ENCODE measurements around the gene ANKRD12. TPM values are rescaled to one million over a fixed set of nuclear protein-coding genes. Genes with fewer than 3 reads are reported as not detected.

The ANKRD12 gene
- total RNA-seq, 1 donor from 2014 or later, result 53.3 TPM

- Mint-ChIP-seq H3K27ac (no peak overlapping the region), H3K4me3 (ENCODE audit: low read depth) (no peak overlapping the region), H3K27me3 (no peaks in the 10 kb centered on the region), H3K4me1 (ENCODE audit: low read depth) (peaks cover 15% of the 10 kb centered on the region), H3K36me3 (ENCODE audit: insufficient read depth) (no peaks in the 10 kb centered on the region), H3K9me3 (ENCODE audit: low read depth) (no peaks in the 10 kb centered on the region)
- no peak for DNase-seq (ENCODE audit: low spot score, unreplicated experiment)
- no peak for TF ChIP-seq CTCF (IDR thresholded peaks at IDR 0.05; ENCODE audit: unreplicated experiment)
Measured at GRCh38 chr18:9201224-9201623, 64.6 kb downstream of the ANKRD12 start.

- H3K36me3 Mint-ChIP-seq (ENCODE audit: insufficient read depth), result peaks cover 1% of the 10 kb centered on the region
- no peaks in the 10 kb centered on the region for H3K27me3 Mint-ChIP-seq
- no peak overlapping the region for H3K27ac Mint-ChIP-seq
- H3K4me3 Mint-ChIP-seq (ENCODE audit: low read depth), result no peak overlapping the region
- TF ChIP-seq CTCF (IDR thresholded peaks at IDR 0.05; ENCODE audit: unreplicated experiment), result no peak
- H3K9me3 Mint-ChIP-seq (ENCODE audit: low read depth), result no peaks in the 10 kb centered on the region
- peaks cover 15% of the 10 kb centered on the region for H3K4me1 Mint-ChIP-seq (ENCODE audit: low read depth)
- no peak for DNase-seq (ENCODE audit: low spot score, unreplicated experiment)
Measured at GRCh38 chr18:9204659-9205058, 68.1 kb downstream of the ANKRD12 start.

- H3K27me3 Mint-ChIP-seq, result no peaks in the 10 kb centered on the region
- DNase-seq (ENCODE audit: low spot score, unreplicated experiment), result no peak
- H3K9me3 Mint-ChIP-seq (ENCODE audit: low read depth), result no peaks in the 10 kb centered on the region
- no peak overlapping the region for H3K4me3 Mint-ChIP-seq (ENCODE audit: low read depth)
- H3K36me3 Mint-ChIP-seq (ENCODE audit: insufficient read depth), result peaks cover 4% of the 10 kb centered on the region
- H3K27ac Mint-ChIP-seq, result no peak overlapping the region
- H3K4me1 Mint-ChIP-seq (ENCODE audit: low read depth), result peaks cover 3% of the 10 kb centered on the region
- no peak for TF ChIP-seq CTCF (IDR thresholded peaks at IDR 0.05; ENCODE audit: unreplicated experiment)
Measured at GRCh38 chr18:9206421-9206820, 69.8 kb downstream of the ANKRD12 start.

GRCh38 chr18:9209279-9209678, 72.7 kb downstream of the ANKRD12 start:
- DNase-seq (ENCODE audit: low spot score, unreplicated experiment), result no peak
- Mint-ChIP-seq H3K4me1 (ENCODE audit: low read depth) (no peaks in the 10 kb centered on the region), H3K36me3 (ENCODE audit: insufficient read depth) (peaks cover 9% of the 10 kb centered on the region), H3K27me3 (no peaks in the 10 kb centered on the region), H3K9me3 (ENCODE audit: low read depth) (no peaks in the 10 kb centered on the region), H3K27ac (no peak overlapping the region), H3K4me3 (ENCODE audit: low read depth) (no peak overlapping the region)
- TF ChIP-seq CTCF (IDR thresholded peaks at IDR 0.05; ENCODE audit: unreplicated experiment), result no peak

- TF ChIP-seq CTCF (IDR thresholded peaks at IDR 0.05; ENCODE audit: unreplicated experiment), result no peak
- Mint-ChIP-seq H3K36me3 (ENCODE audit: insufficient read depth) (peaks cover 17% of the 10 kb centered on the region), H3K27ac (no peak overlapping the region), H3K9me3 (ENCODE audit: low read depth) (no peaks in the 10 kb centered on the region), H3K4me1 (ENCODE audit: low read depth) (no peaks in the 10 kb centered on the region), H3K27me3 (no peaks in the 10 kb centered on the region), H3K4me3 (ENCODE audit: low read depth) (no peak overlapping the region)
- no peak for DNase-seq (ENCODE audit: low spot score, unreplicated experiment)
Measured at GRCh38 chr18:9210966-9211365, 74.4 kb downstream of the ANKRD12 start.

Data from progenitor cell of endocrine pancreas (in vitro differentiated cells).